ENCODE results near the gene ZNF316. TPM values are rescaled to one million over a fixed set of nuclear protein-coding genes. Genes with fewer than 3 reads are reported as not detected.

The ZNF316 gene
- polyA plus RNA-seq, 3 donors = 0.66 to 41.1 (median 1.2) TPM

DNA sequence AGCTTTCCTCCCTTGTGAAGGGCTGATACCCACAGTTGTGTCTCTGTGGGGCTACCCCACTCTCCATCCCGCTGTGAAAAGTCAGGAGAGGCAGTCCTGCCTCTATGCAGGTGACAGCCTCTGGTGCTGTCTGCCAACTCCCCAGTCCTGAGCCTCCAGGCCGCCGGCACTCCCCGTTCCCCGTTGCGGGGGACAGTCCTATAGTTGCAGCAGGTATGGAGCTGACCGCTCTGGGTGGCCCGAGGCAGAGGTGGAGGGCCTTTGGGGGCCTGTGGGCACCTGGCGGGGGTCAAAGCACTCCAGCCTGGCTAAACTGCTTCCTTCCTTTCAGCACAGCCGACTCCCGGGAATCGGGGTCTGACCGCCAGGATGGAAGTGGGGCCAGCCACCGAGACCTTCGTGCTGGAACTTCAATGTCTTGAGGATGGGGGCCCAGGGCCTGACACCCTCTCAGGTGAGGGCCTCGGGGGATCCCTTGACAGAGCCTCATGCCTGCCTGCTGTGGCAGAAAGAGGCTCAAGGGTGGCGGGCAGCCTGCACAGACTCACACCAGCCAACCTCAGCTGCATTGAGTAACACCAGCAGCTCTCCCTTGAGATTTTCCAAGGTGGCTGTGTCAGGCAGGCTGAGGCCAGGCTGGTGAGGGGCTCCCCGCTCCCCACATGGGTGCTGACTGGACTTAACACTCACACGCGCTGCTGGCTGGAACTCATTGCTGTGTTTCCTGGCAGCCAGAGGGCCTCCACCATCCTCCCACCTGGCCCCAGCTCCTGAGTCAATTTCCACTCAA, 20.1 kb upstream of the ZNF316 start:
- TF ChIP-seq, protein P1, sequence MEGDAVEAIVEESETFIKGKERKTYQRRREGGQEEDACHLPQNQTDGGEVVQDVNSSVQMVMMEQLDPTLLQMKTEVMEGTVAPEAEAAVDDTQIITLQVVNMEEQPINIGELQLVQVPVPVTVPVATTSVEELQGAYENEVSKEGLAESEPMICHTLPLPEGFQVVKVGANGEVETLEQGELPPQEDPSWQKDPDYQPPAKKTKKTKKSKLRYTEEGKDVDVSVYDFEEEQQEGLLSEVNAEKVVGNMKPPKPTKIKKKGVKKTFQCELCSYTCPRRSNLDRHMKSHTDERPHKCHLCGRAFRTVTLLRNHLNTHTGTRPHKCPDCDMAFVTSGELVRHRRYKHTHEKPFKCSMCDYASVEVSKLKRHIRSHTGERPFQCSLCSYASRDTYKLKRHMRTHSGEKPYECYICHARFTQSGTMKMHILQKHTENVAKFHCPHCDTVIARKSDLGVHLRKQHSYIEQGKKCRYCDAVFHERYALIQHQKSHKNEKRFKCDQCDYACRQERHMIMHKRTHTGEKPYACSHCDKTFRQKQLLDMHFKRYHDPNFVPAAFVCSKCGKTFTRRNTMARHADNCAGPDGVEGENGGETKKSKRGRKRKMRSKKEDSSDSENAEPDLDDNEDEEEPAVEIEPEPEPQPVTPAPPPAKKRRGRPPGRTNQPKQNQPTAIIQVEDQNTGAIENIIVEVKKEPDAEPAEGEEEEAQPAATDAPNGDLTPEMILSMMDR (IDR thresholded peaks at IDR 0.05) = no peak
- no peaks in the 10 kb centered on the region for H3K36me3 ChIP-seq (replicated peaks in 1 of 2; ENCODE audit: control insufficient read depth in 1 of 2, insufficient read depth in 2 of 2, low read length in 2 of 2)
- Mint-ChIP-seq H3K27me3 (ENCODE audit: low read depth in 3 of 3) (peaks cover 46 to 64% (median 60%) of the 10 kb centered on the region in 3 donors), H3K4me1 (peaks cover 15% of the 10 kb centered on the region), H3K4me3 (peak overlapping the region in 1 of 2 donors; percentile 63), H3K27ac (no peak overlapping the region), H3K36me3 (peaks cover 0 to 1% of the 10 kb centered on the region in 2 donors), H3K9me3 (peaks cover 6 to 32% (median 15%) of the 10 kb centered on the region in 7 donors)
- H3K79me2 ChIP-seq (ENCODE audit: insufficient read depth, low read length) = no peaks in the 10 kb centered on the region
- no peak overlapping the region for H2AFZ ChIP-seq (ENCODE audit: insufficient read depth, low read depth, low read length, poor library complexity, severe bottlenecking)
- H4K20me1 ChIP-seq (ENCODE audit: insufficient read depth, low read length) = no peaks in the 10 kb centered on the region
- H3K4me2 ChIP-seq (replicated peaks; ENCODE audit: extremely low read depth, low read length, poor library complexity, severe bottlenecking) = no peak overlapping the region
- intact Hi-C loops (cut with micrococcal nuclease) = no loop called here
- no peak overlapping the region for H3K27ac ChIP-seq (ENCODE audit: low read depth in 1 of 2, low read length in 2 of 2)
- WGBS (ENCODE audit: insufficient coverage) = 92% methylated on average over 20 of the region's 20 CpGs
- peaks cover 5 to 13% of the 10 kb centered on the region in 2 donors for H3K9me3 ChIP-seq (replicated peaks in 1 of 2; ENCODE audit: control insufficient read depth in 1 of 2, insufficient read depth in 1 of 2, low read length in 2 of 2)
- no peak overlapping the region for H3K4me3 ChIP-seq (replicated peaks in 1 of 3; ENCODE audit: low read depth in 2 of 3, low read length in 3 of 3)
- peaks cover 13 to 23% of the 10 kb centered on the region in 2 donors for H3K4me1 ChIP-seq (ENCODE audit: control insufficient read depth in 1 of 2, insufficient read depth in 2 of 2, low read length in 2 of 2)
- H3K27me3 ChIP-seq (ENCODE audit: control insufficient read depth in 2 of 2, insufficient read depth in 2 of 2, low read length in 2 of 2) = peaks cover 15 to 52% of the 10 kb centered on the region in 2 donors
- DNase-seq = no peak
- no peak overlapping the region for H3K9ac ChIP-seq (ENCODE audit: insufficient read depth, low read length, poor library complexity, severe bottlenecking)

- no peaks in the 10 kb centered on the region for H4K20me1 ChIP-seq (ENCODE audit: insufficient read depth, low read length)
- Mint-ChIP-seq H3K27ac (no peak overlapping the region), H3K27me3 (ENCODE audit: low read depth in 3 of 3) (peaks cover 42 to 51% (median 49%) of the 10 kb centered on the region in 3 donors), H3K4me1 (peaks cover 15% of the 10 kb centered on the region), H3K4me3 (no peak overlapping the region), H3K36me3 (peaks cover 0 to 1% of the 10 kb centered on the region in 2 donors), H3K9me3 (peaks cover 8 to 34% (median 18%) of the 10 kb centered on the region in 7 donors)
- no peak overlapping the region for H3K4me2 ChIP-seq (replicated peaks; ENCODE audit: extremely low read depth, low read length, poor library complexity, severe bottlenecking)
- no peak overlapping the region for H2AFZ ChIP-seq (ENCODE audit: insufficient read depth, low read depth, low read length, poor library complexity, severe bottlenecking)
- H3K9me3 ChIP-seq (replicated peaks in 1 of 2; ENCODE audit: control insufficient read depth in 1 of 2, insufficient read depth in 1 of 2, low read length in 2 of 2) = peaks cover 5 to 16% of the 10 kb centered on the region in 2 donors
- WGBS (ENCODE audit: insufficient coverage) = no CpG with 5 or more reads among the region's 4 CpGs
- H3K9ac ChIP-seq (ENCODE audit: insufficient read depth, low read length, poor library complexity, severe bottlenecking) = no peak overlapping the region
- H3K27me3 ChIP-seq (ENCODE audit: control insufficient read depth in 2 of 2, insufficient read depth in 2 of 2, low read length in 2 of 2) = peaks cover 15 to 45% of the 10 kb centered on the region in 2 donors
- TF ChIP-seq, protein P1 (IDR thresholded peaks at IDR 0.05) = no peak
- H3K36me3 ChIP-seq (replicated peaks in 1 of 2; ENCODE audit: control insufficient read depth in 1 of 2, insufficient read depth in 2 of 2, low read length in 2 of 2) = no peaks in the 10 kb centered on the region
- no peak overlapping the region for H3K4me3 ChIP-seq (replicated peaks in 1 of 3; ENCODE audit: low read depth in 2 of 3, low read length in 3 of 3)
- intact Hi-C loops (cut with micrococcal nuclease) = no loop called here
- H3K27ac ChIP-seq (ENCODE audit: low read depth in 1 of 2, low read length in 2 of 2) = no peak overlapping the region
- no peak for DNase-seq
- H3K4me1 ChIP-seq (ENCODE audit: control insufficient read depth in 1 of 2, insufficient read depth in 2 of 2, low read length in 2 of 2) = peaks cover 13 to 23% of the 10 kb centered on the region in 2 donors
- no peaks in the 10 kb centered on the region for H3K79me2 ChIP-seq (ENCODE audit: insufficient read depth, low read length)
Measured at GRCh38 chr7:6618621-6619020, 18.5 kb upstream of the ZNF316 start.

Data from CD14-positive monocyte (primary cell).